ENCODE measurements around the gene PRKCQ. TPM values are rescaled to one million over a fixed set of nuclear protein-coding genes. Genes with fewer than 3 reads are reported as not detected.

Gene PRKCQ
- total and polyA plus RNA-seq, 2 of the 4 experiments (the other 2 are of a cell fraction): under 0.01 to 0.03 TPM

- no peak overlapping the region for H4K91ac ChIP-seq (ENCODE audit: insufficient read depth, low read depth, low read length)
Measured at GRCh38 chr10:6402349-6402709, 177.7 kb downstream of the PRKCQ start.

More at GRCh38 chr10:6402349-6402709, 177.7 kb downstream of the PRKCQ start:
- no peak overlapping the region for H3K4me2 ChIP-seq (ENCODE audit: low read depth, low read length)
- dilution Hi-C loops (cut with HindIII; ENCODE audit: low sequenced_read_pairs, unreplicated experiment): no loop called here
- intact Hi-C loops (cut with micrococcal nuclease): loop anchor here (1.0 kb wide), 1 partner anchor 287 kb away; no protein-coding TSS in a partner anchor
- no peak overlapping the region for H3K4me3 ChIP-seq (ENCODE audit: insufficient read depth, low read depth, low read length)
- peaks cover 4 to 11% of the 10 kb centered on the region in 2 experiments for H3K79me1 ChIP-seq (ENCODE audit: low read depth in 1 of 2, low read length in 2 of 2)
- no peak overlapping the region for H3K27ac ChIP-seq (ENCODE audit: insufficient read depth, low read length)
- ChIA-PET CTCF (interaction anchor here (0.6 to 3.8 kb wide), 27 partner anchors 8 to 475 kb away, joined by 3 to 42 read pairs (median 5); partner anchors contain the start of gene PFKFB3), POLR2A (ENCODE audit: unreplicated experiment) (interaction anchor here (0.9 to 1.5 kb wide), 2 partner anchors 200 to 450 kb away, joined by 3 to 19 read pairs; partner anchors contain the start of gene PFKFB3)
- H2BK5ac ChIP-seq (ENCODE audit: low read depth, low read length, poor library complexity, severe bottlenecking): no peak overlapping the region
- WGBS, 2 experiments (ENCODE audit: extremely low coverage in 2 of 2, insufficient read length in 1 of 2): 100% methylated on average over 1 of the region's 9 CpGs; no CpG with 5 or more reads in 1 of the 2 experiments
- H2BK120ac ChIP-seq (ENCODE audit: low read depth, low read length): no peak overlapping the region
- no peak overlapping the region for H3K23ac ChIP-seq (ENCODE audit: low read depth, low read length)
- no peak overlapping the region for H4K5ac ChIP-seq (ENCODE audit: low read depth, low read length)
- DNase-seq (no peak), ATAC-seq (ENCODE audit: low read depth) (no peak)
- H2AK9ac ChIP-seq (replicated peaks; ENCODE audit: low read depth, low read length, poor library complexity): no peak overlapping the region
- H2BK15ac ChIP-seq (ENCODE audit: low read depth, low read length): no peak overlapping the region
- no peak overlapping the region for H2AFZ ChIP-seq (replicated peaks; ENCODE audit: low read length, poor library complexity)
- H3K9ac ChIP-seq (ENCODE audit: low read depth, low read length): no peak overlapping the region
- peaks cover 16% of the 10 kb centered on the region for H3K4me1 ChIP-seq (ENCODE audit: control insufficient read depth, insufficient read depth, low read length)
- H2BK20ac ChIP-seq (ENCODE audit: low read depth, low read length): no peak overlapping the region
- H3K4ac ChIP-seq (ENCODE audit: low read depth, low read length): no peak overlapping the region
- no peak overlapping the region for H2AK5ac ChIP-seq (ENCODE audit: low read depth, low read length)
- no peak overlapping the region for H3K14ac ChIP-seq (replicated peaks; ENCODE audit: low read depth, low read length)
- peaks cover 16% of the 10 kb centered on the region for H3K9me1 ChIP-seq (ENCODE audit: insufficient read depth, low read length)
- H3K36me3 ChIP-seq (ENCODE audit: control insufficient read depth, insufficient read depth, low read length): no peaks in the 10 kb centered on the region
- H4K20me1 ChIP-seq (ENCODE audit: insufficient read depth, low read length): no peaks in the 10 kb centered on the region
- no peak overlapping the region for H3K18ac ChIP-seq (ENCODE audit: low read depth, low read length)
- H3K27me3 ChIP-seq (ENCODE audit: control insufficient read depth, insufficient read depth, low read length): no peaks in the 10 kb centered on the region; the same call in 1 of the 2 replicates
- TF ChIP-seq MAZ (IDR thresholded peaks at IDR 0.05; ENCODE audit: borderline replicate concordance, low read depth, low read length) (no peak), USF2 (IDR thresholded peaks at IDR 0.05; ENCODE audit: low read depth, low read length) (no peak), CTCF (conservative IDR thresholded peaks at IDR 0.05; ENCODE audit: low read depth, low read length) (no peak), MAFK (IDR thresholded peaks at IDR 0.05; ENCODE audit: low read depth, low read length) (no peak), NFE2L2 (IDR thresholded peaks at IDR 0.05; ENCODE audit: low read depth, low read length) (no peak), CEBPB (IDR thresholded peaks at IDR 0.05; ENCODE audit: low read depth, low read length) (no peak), MXI1 (IDR thresholded peaks at IDR 0.05; ENCODE audit: borderline replicate concordance, low read depth, low read length) (no peak), CHD1 (IDR thresholded peaks at IDR 0.05; ENCODE audit: low read depth, low read length) (no peak)
- no peaks in the 10 kb centered on the region for H3K9me3 ChIP-seq (ENCODE audit: control insufficient read depth, insufficient read depth, low read length)
- no peak overlapping the region for H3K56ac ChIP-seq (ENCODE audit: extremely low read depth, insufficient read depth, low read length)
- no peak overlapping the region for H4K8ac ChIP-seq (ENCODE audit: low read depth in 2 of 2, low read length in 2 of 2)
- in situ Hi-C loops (cut with MboI; ENCODE audit: low sequenced_read_pairs): no loop called here
- BruUV-seq (replicated peaks): no TSS peak
